A549 treated with dexamethasone at 1 μM for 4 hours (cell line): ENCODE data around the gene TMC3. TPM values are rescaled to one million over a fixed set of nuclear protein-coding genes. Genes with fewer than 3 reads are reported as not detected.

Source experiments
- total RNA-seq: library from RNA; stranded (reverse); fragments of 200-300 nt; extraction: Qiagen RNA extraction; gene quantifications from 5 replicates; pipeline ENCODE4 v1.2.3, GENCODE V29; 2022

Gene TMC3
- total RNA-seq = not detected in 5 replicates

DNA sequence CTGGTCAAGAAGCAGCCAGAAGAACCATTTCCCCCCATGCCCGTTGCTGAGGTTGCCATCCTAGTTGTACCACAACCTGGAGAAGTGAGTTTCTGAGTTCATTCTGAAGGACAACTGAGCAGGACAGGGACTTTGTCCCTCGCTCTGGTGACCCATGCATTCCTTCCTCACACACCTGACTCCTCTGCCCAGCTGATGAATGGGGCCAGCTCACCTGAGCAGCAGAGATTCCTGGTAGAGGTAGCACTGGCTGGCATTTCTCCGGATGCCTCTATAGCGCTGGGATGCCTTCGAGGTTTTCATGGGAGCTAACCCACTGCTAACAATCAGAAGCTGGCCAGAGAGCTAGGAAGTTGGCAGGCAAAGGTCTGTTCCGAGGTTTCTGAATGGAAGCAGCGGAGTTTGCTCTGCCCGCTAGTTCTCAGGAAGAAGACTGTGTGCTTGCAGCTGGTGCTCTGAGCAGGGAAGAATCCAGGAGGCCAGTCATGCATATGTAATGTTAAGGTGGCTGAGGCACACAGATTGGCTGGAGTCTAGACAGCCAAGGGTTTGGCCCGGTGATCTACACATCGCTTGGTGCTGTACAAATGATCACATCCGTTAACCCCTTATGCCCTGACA lies at the start of gene TMC3:
TMC3 (minus strand) TSS at position 439 of the 621 bp plus-strand sequence; CDS start at position 303, 136 bp downstream.

DNA sequence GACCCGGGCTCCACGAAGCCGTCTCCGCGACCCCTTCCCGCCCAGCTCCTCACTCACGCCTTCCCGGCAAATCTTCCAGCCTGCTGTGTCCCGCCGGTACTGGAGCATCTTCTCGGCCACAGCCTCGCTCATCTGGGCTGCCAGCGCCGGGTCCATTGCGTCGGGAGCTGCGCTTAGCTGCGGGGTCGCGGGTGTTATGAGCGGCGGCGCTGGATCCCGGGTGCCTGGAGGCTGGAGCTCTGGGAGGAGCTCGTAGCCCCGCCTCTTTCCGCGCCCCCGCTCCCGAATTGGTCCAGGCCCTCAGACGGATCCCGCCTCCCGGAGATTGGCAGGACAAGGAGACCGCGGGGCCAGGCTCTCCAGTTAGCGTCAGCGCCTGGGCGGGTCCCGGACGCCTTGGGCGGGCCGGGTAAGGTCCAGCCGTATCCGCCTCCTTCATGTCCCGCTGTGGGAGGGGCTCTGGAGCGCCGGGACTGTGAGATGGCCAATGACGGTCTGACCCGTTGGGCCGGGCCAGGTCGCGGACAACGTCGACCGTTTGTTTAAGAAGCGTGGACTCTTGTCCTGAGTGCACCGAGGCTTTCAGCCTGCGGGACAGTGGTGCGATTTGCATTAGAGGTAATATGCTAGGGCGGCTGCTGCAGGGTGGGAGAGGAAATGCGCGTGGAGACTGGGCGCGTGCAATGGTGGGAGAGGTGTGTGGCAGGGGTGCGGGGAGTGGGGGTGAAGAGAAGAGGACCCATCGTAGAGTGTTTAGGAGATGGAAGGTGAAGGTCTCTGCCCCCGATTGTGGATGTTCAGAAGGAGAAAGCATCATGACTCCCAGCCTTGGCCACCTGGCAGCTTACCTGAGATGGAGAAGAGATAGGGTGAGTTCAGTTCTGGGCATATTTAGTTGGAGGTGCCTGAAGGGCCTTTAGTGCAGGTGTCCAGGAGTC lies 49.8 kb downstream of the TMC3 start, which contains the start of gene STARD5:
STARD5 (minus strand) TSS at position 198 of the 938 bp plus-strand sequence; CDS start at position 156, 42 bp downstream.

Other genes starting within 250 kb of the TMC3 start
- gene CFAP161, start 239.9 kb downstream of the TMC3 start, total RNA-seq = not detected in 5 replicates
- 0.18 to 0.29 TPM in 2 of 5 replicates, not detected in the others for gene IL16, start 177.3 kb downstream of the TMC3 start, total RNA-seq
- gene STARD5, start 50.1 kb downstream of the TMC3 start, total RNA-seq = 1.5 to 1.8 TPM (median 1.7 TPM) in 5 replicates